ENCODE results near the gene THRB. TPM values are rescaled to one million over a fixed set of nuclear protein-coding genes. Genes with fewer than 3 reads are reported as not detected.
A peak's percentile ranks its signal among the peaks of the same experiment; 100 is the strongest.

Gene THRB
- total and polyA plus RNA-seq, 9 of the 15 experiments (the other 6 are each of a cell fraction or from before 2014, with no cell fraction given) = 1.7 to 14.9 (median 6.9) TPM

DNA sequence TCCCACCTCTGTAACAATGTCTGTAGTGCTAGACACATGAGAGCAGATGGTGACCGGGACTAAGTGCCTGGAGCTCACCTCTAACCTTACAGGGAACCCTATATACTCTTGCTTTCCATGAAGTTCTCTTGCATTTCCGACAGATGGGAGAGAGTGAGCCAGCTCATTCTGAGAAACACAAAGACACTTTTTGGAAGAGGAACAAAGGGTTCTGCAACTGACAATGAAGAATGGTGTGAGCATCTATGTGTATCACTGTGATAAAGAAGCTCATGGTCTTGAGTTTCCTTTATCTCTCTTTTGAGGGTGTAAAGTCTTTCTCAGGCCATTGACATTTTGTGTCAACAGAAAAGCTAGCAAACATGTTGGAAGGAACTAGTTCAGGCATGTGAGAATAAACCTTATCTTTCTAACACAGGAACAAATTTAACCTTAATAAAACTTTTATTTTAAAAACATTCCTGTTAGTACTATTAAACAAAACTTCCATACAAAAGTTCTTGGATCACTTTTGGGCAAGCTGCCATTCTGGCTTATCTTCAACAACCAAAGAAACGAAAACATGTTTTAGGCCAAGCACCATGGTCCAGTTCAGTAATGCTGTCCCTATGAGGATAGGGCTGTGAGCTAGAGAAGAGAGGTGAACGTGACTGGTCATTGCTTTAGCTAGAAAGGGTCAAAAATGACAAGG, 142.7 kb downstream of the THRB start (continued):
- TF ChIP-seq MNT (conservative IDR thresholded peaks at IDR 0.05) (peak; percentile 53 to 80), IRF9 (tag; IDR thresholded peaks at IDR 0.05) (0 out of 2 replicates have a peak, but pooled peaks have one; percentile 10), FOS (IDR thresholded peaks at IDR 0.05; ENCODE audit: extremely low read depth, insufficient read length) (no peak), TRIM24 (IDR thresholded peaks at IDR 0.05) (peak; percentile 77 to 88; a peak in 3 of 4 replicates), ETS2 (tag; IDR thresholded peaks at IDR 0.05; ENCODE audit: borderline replicate concordance, poor library complexity, severe bottlenecking) (no peak), CHAMP1 (IDR thresholded peaks at IDR 0.05) (peak; percentile 100), ZNF584 (CRISPR knock-in tag; IDR thresholded peaks at IDR 0.05; ENCODE audit: low read depth) (no peak), ZNF778 (CRISPR knock-in tag; IDR thresholded peaks at IDR 0.05) (no peak), TSHZ1 (CRISPR knock-in tag; IDR thresholded peaks at IDR 0.05) (no peak), CEBPG (CRISPR knock-in tag; IDR thresholded peaks at IDR 0.05) (no peak; the same call in 1 of the 2 replicates), CEBPG (tag; conservative IDR thresholded peaks at IDR 0.05 in 1 of 2, IDR thresholded peaks at IDR 0.05 in 1 of 2) (no peak)
- TF ChIP-seq, protein P1, sequence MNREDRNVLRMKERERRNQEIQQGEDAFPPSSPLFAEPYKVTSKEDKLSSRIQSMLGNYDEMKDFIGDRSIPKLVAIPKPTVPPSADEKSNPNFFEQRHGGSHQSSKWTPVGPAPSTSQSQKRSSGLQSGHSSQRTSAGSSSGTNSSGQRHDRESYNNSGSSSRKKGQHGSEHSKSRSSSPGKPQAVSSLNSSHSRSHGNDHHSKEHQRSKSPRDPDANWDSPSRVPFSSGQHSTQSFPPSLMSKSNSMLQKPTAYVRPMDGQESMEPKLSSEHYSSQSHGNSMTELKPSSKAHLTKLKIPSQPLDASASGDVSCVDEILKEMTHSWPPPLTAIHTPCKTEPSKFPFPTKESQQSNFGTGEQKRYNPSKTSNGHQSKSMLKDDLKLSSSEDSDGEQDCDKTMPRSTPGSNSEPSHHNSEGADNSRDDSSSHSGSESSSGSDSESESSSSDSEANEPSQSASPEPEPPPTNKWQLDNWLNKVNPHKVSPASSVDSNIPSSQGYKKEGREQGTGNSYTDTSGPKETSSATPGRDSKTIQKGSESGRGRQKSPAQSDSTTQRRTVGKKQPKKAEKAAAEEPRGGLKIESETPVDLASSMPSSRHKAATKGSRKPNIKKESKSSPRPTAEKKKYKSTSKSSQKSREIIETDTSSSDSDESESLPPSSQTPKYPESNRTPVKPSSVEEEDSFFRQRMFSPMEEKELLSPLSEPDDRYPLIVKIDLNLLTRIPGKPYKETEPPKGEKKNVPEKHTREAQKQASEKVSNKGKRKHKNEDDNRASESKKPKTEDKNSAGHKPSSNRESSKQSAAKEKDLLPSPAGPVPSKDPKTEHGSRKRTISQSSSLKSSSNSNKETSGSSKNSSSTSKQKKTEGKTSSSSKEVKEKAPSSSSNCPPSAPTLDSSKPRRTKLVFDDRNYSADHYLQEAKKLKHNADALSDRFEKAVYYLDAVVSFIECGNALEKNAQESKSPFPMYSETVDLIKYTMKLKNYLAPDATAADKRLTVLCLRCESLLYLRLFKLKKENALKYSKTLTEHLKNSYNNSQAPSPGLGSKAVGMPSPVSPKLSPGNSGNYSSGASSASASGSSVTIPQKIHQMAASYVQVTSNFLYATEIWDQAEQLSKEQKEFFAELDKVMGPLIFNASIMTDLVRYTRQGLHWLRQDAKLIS (CRISPR knock-in tag; IDR thresholded peaks at IDR 0.05) = no peak
- TF ChIP-seq, protein P2, sequence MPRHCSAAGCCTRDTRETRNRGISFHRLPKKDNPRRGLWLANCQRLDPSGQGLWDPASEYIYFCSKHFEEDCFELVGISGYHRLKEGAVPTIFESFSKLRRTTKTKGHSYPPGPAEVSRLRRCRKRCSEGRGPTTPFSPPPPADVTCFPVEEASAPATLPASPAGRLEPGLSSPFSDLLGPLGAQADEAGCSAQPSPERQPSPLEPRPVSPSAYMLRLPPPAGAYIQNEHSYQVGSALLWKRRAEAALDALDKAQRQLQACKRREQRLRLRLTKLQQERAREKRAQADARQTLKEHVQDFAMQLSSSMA (CRISPR knock-in tag; IDR thresholded peaks at IDR 0.05) = no peak

Measured in K562 (cell line).